ENCODE measurements around the gene TAF8. TPM values are rescaled to one million over a fixed set of nuclear protein-coding genes. Genes with fewer than 3 reads are reported as not detected.
A peak's percentile ranks its signal among the peaks of the same experiment; 100 is the strongest.

The TAF8 gene
- total RNA-seq, 1 experiment from 2014 or later = 20.7 TPM

DNA sequence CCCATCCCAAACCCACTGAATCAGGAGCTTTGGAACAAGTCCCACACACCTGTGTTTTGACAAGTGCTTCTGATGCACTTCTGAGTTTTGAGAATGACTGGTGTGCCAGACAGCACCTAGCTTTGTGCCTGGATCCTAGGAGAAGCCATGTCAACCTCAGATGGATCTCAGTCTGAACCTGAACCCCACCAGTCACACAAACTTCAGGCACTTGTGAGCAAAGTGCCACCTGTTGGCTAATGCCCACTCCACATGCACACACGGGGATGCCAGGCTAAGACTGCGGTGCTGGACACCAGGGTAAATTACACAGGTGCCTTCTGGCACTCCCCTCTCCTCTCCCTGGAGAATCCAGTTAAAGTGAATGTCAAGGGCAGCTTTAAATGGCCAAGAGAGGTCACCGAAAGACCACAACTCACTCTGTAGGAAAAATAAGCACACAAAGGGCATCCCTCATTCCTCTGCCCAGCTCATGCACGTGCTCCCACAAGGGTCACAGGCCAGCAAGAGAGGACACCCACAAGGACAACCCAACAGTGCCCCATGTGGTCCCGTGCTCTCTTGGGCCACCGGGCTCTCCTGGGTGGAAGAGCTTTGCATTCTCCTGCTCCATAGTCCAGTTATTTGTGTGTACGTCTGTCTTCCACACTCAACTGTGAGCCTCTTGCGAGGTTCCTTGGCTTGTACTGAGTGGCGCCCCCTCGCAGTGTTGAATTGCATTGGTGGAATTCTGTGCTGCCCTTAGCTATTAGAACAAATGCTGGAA lies 45.6 kb downstream of the TAF8 start:
- Histone ChIP-seq H3K4me3 (ENCODE audit: low read length) (no peak overlapping the region), H3K36me3 (ENCODE audit: low read depth, low read length) (no peaks in the 10 kb centered on the region), H3K9me2 (replicated peaks; ENCODE audit: low read length) (no peaks in the 10 kb centered on the region), H3K27me3 (ENCODE audit: low read length) (no peaks in the 10 kb centered on the region), H3K9me3 (ENCODE audit: low read length) (no peaks in the 10 kb centered on the region), H2AFZ (ENCODE audit: low read length) (no peak overlapping the region), H3K79me2 (ENCODE audit: low read length) (no peaks in the 10 kb centered on the region), H3K27ac (ENCODE audit: low read length) (no peak overlapping the region), H3K4me2 (ENCODE audit: low read length) (no peak overlapping the region), H4K20me1 (ENCODE audit: low read length) (no peaks in the 10 kb centered on the region), H3K4me1 (ENCODE audit: insufficient read depth, low read length) (peaks cover 31% of the 10 kb centered on the region), H3F3A (ENCODE audit: low read length, unreplicated experiment) (peaks cover 9% of the 10 kb centered on the region), H3K9ac (ENCODE audit: low read length) (no peak overlapping the region)
- ChIA-PET POLR2A (ENCODE audit: unreplicated experiment) (no interaction called here), CTCF (interaction anchor here (0.6 kb wide), 1 partner anchor 119 kb away, joined by 3 read pairs; no protein-coding TSS in a partner anchor)
- DNase-seq = no peak
- ATAC-seq = no peak
- TF ChIP-seq EZH2phosphoT487 (IDR thresholded peaks at IDR 0.05; ENCODE audit: borderline replicate concordance, low read length) (no peak), CTCF (conservative IDR thresholded peaks at IDR 0.05; ENCODE audit: low read depth, low read length) (peak; percentile 35; the same call in 1 of the 2 replicates)
- intact Hi-C loops (cut with micrococcal nuclease) = loop anchor here (1.0 to 5.0 kb wide), 2 partner anchors 41 to 70 kb away; no protein-coding TSS in a partner anchor
- BruUV-seq (replicated peaks) = no TSS peak

DNA sequence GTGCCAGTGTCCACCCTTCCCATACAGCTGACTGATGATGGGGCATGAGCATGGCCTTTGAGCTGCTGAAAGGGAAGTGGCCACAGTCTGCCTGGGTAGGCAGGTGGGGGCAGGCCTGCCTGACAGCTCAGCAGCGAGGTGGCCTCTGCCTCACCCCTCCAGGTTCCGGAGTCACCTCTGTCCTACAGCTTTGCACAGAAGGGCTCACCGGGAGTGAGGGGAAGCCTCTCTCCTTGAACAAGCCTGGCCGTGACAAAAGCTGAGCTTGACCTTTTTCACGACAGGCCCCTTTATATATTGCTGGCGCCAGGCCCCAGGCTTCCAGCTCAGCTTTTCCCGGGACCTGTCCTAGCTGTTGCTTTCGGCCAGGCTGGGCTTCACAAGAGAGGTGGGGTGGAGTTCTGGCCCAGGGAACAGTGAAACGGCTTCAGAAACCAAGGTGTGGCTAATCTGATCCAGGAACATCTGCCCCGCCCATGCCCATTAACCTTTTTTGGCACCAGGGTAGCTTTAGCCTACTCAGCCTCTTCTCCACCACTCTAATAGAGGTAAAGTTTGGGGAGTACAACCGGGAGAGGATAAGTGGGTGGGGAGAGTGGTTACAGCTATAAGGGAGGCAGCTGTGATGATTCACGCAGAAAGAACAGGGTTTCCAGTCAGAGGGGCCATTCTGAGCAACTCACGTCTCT lies 49.2 kb downstream of the TAF8 start:
- peak; percentile 78 for ATAC-seq
- no peaks in the 10 kb centered on the region for H3K9me3 ChIP-seq (ENCODE audit: low read length)
- peaks cover 9% of the 10 kb centered on the region for H3F3A ChIP-seq (ENCODE audit: low read length, unreplicated experiment)
- no peaks in the 10 kb centered on the region; the same call in 1 of the 2 replicates for H3K36me3 ChIP-seq (ENCODE audit: low read depth, low read length)
- peak overlapping the region; percentile 48 for H3K9ac ChIP-seq (ENCODE audit: low read length)
- peak overlapping the region; percentile 66 for H2AFZ ChIP-seq (ENCODE audit: low read length)
- ChIA-PET POLR2A (ENCODE audit: unreplicated experiment) (interaction anchor here (0.6 to 1.3 kb wide), 4 partner anchors 23 to 107 kb away, joined by 3 to 6 read pairs (median 4); no protein-coding TSS in a partner anchor), CTCF (interaction anchor here (0.9 to 1.0 kb wide), 2 partner anchors 15 to 65 kb away, joined by 3 to 6 read pairs; no protein-coding TSS in a partner anchor)
- H4K20me1 ChIP-seq (ENCODE audit: low read length) = no peaks in the 10 kb centered on the region
- H3K27ac ChIP-seq (ENCODE audit: low read length) = peak overlapping the region; percentile 94
- TF ChIP-seq CTCF (conservative IDR thresholded peaks at IDR 0.05; ENCODE audit: low read depth, low read length) = no peak
- no peak for TF ChIP-seq EZH2 (IDR thresholded peaks at IDR 0.05; ENCODE audit: low read length, unreplicated experiment)
- no peak for TF ChIP-seq EZH2phosphoT487 (IDR thresholded peaks at IDR 0.05; ENCODE audit: borderline replicate concordance, low read length)
- no peaks in the 10 kb centered on the region for H3K79me2 ChIP-seq (ENCODE audit: low read length)
- H3K9me2 ChIP-seq (replicated peaks; ENCODE audit: low read length) = no peaks in the 10 kb centered on the region
- DNase-seq = peak; percentile 78
- H3K4me3 ChIP-seq (ENCODE audit: low read length) = peak overlapping the region; percentile 18; the same call in 1 of the 2 replicates
- H3K27me3 ChIP-seq (ENCODE audit: low read length) = no peaks in the 10 kb centered on the region
- H3K4me1 ChIP-seq (ENCODE audit: insufficient read depth, low read length) = peaks cover 31% of the 10 kb centered on the region
- BruUV-seq (replicated peaks) = TSS peak; percentile 26
- intact Hi-C loops (cut with micrococcal nuclease) = loop anchor here (2.0 to 5.0 kb wide), 2 partner anchors 19 to 38 kb away; no protein-coding TSS in a partner anchor
- H3K4me2 ChIP-seq (ENCODE audit: low read length) = peak overlapping the region; percentile 77

Measured in PC-3 (cell line).